Cerebellar cortex (tissue), 1 donor: Measurements from ENCODE around the gene ARMS2.

Experiments
- DNase-seq: peaks from one replicate; pipeline ENCODE4 v3.0.0-alpha.2; 2015; ENCODE audit warnings: low spot score

The ARMS2 gene

DNA sequence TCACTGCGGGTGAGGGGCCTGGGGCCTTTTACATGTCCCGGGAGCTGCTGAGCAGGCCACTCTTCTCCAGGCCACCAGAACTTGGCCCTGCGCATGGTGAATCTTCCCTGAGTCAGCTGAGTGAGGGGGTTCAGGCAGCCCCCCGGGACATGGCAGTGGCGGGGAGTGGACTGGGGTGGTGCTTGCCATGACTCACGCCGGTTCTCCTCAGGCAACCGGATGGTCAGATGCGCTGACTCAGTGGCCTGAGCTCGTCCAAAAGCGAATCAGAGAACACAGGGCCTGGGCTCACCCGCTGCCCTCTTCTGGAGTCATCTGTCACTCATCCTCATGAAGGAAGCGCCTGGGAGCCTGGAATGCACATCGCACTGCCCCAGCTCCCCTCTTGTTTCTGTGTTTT lies 40.4 kb downstream of the ARMS2 start:
- DNase-seq, result no peak

DNA sequence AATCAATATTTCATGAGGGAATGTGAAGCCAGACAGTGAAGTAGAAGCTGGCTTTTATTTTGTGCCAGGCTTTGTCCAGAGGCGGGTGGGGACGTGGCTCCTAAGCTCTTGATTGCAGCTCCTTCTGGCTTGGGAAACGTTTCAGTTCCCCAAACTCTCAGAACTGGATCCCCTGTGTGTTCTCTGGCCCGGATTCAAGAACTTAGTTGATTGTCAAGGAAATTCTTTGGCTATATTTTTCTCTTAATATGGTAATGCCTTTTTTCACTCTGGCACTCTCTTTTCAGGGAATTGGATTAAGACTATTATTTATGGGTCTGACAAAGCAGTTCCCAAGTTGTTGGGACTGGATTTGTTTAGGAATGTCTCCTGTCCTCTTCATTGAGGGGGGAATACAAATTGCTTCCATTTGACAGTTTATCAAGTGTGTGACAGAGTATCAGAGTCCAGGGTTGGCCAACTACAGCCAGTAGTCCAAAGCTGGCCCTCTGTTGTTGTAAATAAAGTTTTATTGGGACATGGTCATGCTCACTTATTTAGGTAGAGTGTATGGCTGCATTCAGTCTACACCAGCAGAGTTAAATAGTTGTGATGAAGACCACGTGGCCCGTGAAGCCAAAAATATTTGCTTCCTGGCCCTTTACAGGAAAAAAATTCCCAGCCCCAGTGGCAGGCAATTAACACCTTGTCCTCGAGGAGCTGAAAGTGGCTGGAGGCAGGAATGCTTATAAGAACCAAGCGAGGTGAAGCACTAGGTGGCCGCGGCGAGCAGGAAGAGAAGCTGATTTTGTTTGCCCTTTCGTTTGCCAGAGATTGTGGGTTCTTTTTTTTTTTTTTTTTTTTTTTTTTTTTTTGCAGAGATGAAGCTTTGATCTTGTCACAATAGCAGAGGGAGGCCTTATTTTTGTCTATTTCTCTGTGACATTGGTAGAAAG lies 41.2 kb downstream of the ARMS2 start:
- DNase-seq, result no peak

DNA sequence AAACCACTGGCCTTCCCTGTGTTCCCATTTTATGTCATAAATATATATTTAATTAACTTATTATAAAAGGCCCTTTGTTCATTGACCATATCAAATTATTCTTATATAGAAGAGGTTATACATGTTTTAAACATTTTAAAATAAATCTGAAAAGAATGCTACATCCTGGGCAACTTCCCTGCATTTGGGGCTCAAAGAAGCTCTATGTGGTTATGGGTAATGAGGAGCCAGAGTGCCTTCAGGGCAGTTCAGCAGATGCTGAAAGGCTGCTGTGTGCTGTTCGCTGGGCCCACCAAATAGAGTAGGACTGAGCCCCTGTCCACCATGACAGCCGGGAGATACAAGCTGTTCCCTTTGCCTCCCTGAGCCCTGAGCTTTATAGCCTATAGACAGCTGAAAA lies 42.8 kb downstream of the ARMS2 start:
- no peak for DNase-seq

DNA sequence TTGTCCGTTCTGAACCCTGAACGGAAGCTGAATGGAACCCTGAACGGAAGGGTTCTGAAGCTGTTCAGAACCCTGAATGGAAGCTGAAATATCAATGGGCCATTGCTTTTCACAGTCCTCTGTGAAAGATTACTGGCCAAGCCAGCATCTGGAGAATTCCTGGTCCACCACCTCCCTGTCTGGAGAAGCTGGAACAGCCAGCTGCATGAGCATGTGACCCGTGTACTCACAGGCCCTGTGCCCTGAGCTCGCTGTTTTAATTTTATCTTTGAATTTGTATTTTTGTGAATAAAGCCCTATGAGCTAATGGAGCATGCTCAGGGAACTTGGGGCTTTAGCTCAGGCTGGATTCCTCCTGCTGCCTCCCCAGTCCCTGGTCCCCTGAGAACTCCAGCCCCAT lies 44.1 kb downstream of the ARMS2 start:
- no peak for DNase-seq

DNA sequence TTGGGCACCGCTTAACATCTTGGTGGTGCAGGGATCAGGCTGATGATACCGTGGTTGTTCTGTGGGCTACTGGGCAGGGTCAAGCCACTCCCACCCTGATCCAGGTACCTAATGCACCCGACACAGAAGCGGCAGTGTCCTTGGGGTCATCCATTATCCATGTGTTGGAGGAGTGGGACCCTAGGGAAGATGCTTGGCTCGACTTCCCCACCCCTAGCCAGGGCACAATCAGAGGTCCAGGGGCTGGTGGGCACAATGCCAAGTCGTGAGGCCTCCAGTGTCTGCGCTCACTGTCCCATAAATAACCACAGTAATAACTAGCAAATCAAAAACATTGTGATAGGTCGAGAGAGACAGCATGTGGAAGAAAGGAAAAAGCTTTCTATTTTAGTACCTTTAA lies 44.6 kb downstream of the ARMS2 start:
- no peak for DNase-seq

DNA sequence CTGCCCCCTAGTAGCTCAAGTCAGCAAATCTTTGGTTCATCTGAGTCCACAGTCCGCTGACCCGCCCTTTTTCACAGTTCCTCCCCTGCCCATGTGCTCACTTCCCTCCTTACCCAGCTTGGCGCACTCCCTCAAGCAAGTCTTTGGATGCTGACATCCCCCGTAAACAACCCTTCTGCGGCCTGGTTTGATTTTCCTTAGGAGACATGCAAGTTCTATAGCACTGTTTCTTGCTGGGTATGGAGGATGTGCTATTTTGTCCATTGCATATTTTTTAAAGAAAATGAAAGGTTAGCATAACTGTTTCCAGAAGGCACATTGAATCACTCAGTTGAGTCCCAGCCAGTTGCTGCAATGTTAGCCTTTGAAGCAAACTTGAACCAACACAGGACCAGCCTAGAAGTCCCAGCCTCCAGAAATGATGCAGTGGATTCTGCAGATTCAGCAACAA lies 45.1 kb downstream of the ARMS2 start:
- DNase-seq, result no peak

DNA sequence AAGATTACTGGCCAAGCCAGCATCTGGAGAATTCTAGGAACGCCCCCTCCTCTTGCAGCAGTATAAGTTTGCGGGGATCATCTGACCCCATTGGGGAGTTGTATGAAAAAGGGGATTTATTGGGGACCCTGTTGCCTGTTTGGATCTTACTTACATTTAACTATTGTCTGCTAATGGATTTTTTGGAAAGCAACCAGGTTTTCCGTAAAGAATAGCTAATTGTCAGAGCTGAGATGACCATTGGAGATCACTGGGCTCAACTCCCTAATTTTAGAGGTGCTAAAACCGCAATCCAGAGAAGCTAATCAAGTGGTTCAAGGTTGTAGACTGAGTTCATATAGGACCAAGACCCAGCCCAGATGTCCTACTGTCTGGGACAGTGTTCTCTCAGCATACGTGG lies 45.7 kb downstream of the ARMS2 start:
- no peak for DNase-seq

DNA sequence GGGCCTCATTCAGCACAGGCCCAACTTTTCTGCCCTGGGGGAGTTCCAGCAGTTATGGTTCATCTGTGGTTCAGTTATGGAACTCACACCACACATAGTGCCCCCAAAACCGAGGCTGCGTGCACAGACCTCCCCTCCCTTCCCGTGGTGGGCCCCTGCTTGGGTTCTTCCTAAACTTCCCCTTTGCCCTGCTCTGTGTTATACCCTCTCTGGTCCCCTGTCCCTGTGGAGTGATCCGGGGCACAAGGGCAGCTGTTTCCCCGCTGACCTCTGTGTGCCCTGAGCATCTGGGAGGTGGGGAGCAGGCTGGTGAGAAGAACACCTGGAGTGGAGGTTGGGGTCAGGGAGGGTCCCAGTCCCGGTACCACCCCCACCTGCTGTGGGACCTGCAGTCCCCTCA lies 46.3 kb downstream of the ARMS2 start:
- no peak for DNase-seq

DNA sequence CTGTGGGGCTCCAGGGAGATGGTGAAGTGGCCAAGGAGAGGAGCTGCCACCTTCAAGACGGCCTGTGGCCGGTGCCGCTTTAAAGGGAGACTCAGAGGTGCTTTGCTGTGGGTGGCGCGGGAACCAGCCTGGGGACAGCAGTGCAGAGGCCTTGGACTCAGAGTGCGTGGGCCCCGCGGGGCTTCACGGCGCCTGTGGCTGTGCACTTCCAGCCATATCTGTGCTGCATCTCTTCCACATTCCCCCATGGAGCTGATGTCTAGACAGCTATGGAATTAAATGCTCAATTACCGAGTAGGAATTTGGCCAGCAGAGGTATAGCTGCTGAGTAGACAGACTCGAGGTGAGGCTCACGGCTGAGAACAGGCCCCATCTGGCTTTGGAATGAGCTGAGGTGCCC lies 48.6 kb downstream of the ARMS2 start:
- no peak for DNase-seq

DNA sequence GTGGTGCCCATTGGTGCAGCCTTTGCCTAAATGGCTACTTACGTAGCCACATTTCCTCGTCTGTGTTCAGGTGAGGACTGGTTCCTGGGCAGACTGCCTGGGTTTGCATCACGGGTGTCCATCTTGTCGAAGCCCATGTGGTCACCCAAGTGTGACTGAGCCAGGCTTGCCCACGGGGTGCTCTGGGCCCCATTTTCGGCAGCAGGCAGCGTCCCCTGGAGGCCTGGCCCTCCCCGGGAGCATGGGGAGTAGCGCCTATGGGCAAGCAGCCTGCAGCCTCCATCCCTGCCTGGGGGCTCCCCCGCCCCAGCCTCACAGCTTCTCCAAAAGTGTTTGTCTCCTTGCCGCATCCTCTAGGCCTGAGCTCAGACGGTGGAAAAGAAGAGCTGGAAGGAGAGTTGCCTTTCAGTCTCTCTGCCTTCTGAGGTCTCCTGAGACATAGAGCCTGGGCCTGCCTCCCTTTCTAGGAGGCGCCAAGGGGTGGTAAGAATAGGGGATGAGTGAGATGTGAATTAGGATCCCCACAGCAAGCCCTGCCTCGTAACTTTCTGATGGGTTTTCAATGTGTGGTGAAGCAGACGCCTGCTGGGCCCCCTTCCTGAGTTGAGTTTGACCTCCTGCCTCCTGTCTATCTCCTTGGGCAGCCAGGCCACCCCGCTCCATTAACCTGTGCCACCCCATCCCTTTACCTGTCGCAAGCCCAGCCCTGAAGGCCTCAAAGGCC lies 49.6 kb downstream of the ARMS2 start:
- no peak for DNase-seq

DNA sequence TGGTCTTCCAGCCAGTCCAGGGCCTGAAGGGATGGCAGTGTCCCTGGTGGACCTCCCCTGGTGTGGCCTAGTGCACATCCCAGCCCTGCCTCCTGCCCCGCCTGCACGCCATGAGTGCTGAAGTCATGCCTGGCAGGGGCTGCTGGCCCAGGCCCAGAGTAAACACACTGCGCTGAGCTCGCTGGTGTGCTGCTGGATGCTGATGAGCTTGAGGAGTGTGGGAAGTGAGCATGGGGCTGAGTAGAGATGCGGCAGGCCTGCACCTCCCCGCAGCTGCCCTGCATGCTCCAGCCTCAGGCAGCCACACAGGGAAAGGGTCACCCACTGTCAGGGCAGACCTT lies 50.1 kb downstream of the ARMS2 start:
- peak; percentile 16 for DNase-seq

DNA sequence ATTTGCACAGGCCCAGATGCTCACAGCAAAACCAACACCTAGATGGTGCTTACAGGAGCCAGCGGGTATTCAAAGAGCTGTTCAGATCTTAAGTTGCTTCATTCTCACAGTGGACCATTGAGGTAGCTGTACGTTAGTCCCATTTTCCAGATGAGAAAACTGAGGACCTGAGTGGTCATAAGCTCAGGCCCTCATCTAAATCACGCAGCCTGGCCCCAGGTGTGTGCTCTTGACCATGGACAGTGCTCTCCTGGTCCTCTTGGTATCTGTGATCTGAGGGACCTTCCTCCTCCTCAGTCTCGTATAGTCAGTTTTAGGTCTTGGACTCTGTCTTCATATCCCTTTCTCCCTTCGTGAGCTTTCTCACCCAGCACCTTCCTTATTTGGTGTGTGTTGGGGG lies 50.6 kb downstream of the ARMS2 start:
- no peak for DNase-seq

DNA sequence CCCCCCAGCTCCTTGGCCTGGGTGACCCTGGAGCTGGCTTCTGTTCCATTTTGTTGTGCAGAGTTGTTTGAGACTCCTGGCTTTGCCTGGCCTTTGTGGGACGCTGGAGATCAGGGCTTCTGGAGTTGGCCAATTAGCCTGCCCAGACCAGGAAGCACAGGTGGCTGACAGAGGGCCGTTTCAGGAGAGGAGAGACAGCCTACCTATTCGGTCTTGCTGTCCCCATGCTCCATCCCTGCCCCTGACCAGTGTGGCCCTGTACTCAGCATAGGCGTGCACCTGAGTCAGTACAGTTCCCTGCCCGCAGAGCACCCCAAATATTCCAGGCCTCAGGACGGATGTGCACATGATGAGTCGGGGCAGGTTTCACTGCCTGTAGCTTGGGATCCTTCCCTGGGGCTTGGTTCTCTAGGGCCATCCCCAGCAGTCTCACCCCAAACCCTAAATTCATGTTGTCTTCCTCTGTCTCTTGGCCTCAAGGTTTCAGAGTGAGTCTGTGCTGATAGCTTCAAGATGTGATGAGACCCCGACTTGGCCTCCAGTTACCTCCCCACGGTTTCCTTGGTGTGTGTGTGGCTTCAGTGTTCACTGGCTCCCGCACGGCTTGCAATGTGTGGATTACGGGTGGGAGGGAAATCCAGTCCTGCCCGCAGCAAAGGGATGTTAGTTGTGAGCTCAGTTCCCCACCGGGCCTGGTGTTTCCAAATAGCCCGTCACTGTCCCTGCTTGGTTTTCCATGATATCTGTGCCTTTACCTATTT lies 51.6 kb downstream of the ARMS2 start:
- DNase-seq, result no peak
